GM19395 (cell line): ENCODE data around the gene RAD9B.
"Not testable (repeated sequence)": the region's sequence is repeated elsewhere in the genome, so short reads cannot be mapped to it uniquely, and the experiment has no call there.

Experiments
- ATAC-seq: cut with Tn5 transposase; IDR thresholded peaks from one replicate; pipeline ENCODE4 v1.9.1; 2021; ENCODE audit warnings: mild to moderate bottlenecking, moderate library complexity; ENCODE audit not compliant: unreplicated experiment

RAD9B gene

GRCh38 chr12:110501752-110502738 lies at the start of gene RAD9B, which contains the start of gene VPS29:
Gene RAD9B (plus strand): TSS chr12:110502331. CDS start chr12:110502338, 7 bp downstream.
Gene VPS29 (minus strand): TSS chr12:110502111. CDS start chr12:110502051, 60 bp downstream.
- ATAC-seq = peak; percentile 94

- no peak for ATAC-seq
Measured at GRCh38 chr12:110453569-110454296, 48.4 kb upstream of the RAD9B start.

- ATAC-seq = no peak
Measured at GRCh38 chr12:110458756-110459155, 43.4 kb upstream of the RAD9B start.

- ATAC-seq = not testable (repeated sequence)
Measured at GRCh38 chr12:110461189-110461588, 40.9 kb upstream of the RAD9B start.

GRCh38 chr12:110465024-110465423 lies 37.1 kb upstream of the RAD9B start:
- no peak for ATAC-seq

GRCh38 chr12:110465765-110466164 lies 36.4 kb upstream of the RAD9B start:
- not testable (repeated sequence) for ATAC-seq

GRCh38 chr12:110466791-110467190 lies 35.3 kb upstream of the RAD9B start:
- ATAC-seq = no peak

- ATAC-seq = no peak
Measured at GRCh38 chr12:110467847-110468213, 34.3 kb upstream of the RAD9B start.

- peak; percentile 85 for ATAC-seq
Measured at GRCh38 chr12:110468214-110469048, 33.7 kb upstream of the RAD9B start, which contains the start of the genes FAM216A and GPN3. Gene FAM216A (plus strand): TSS chr12:110468845. CDS start chr12:110468876, 31 bp downstream. Gene GPN3 (minus strand): TSS chr12:110468257. CDS start chr12:110468203, 54 bp downstream.

GRCh38 chr12:110475426-110475825 lies 26.7 kb upstream of the RAD9B start:
- ATAC-seq = no peak

GRCh38 chr12:110498984-110499706 lies 3.0 kb upstream of the RAD9B start:
- no peak for ATAC-seq

GRCh38 chr12:110501399-110501751 lies 756 bp upstream of the RAD9B start:
- no peak for ATAC-seq

GRCh38 chr12:110503432-110503831 lies 1.3 kb downstream of the RAD9B start:
- no peak for ATAC-seq

GRCh38 chr12:110505332-110505731 lies 3.2 kb downstream of the RAD9B start:
- ATAC-seq = no peak

GRCh38 chr12:110508071-110508586 lies 6.0 kb downstream of the RAD9B start:
- ATAC-seq = no peak

- ATAC-seq = no peak
Measured at GRCh38 chr12:110513842-110514241, 11.7 kb downstream of the RAD9B start.

- no peak for ATAC-seq
Measured at GRCh38 chr12:110514363-110514762, 12.2 kb downstream of the RAD9B start.

- no peak for ATAC-seq
Measured at GRCh38 chr12:110516995-110517394, 14.9 kb downstream of the RAD9B start.

- not testable (repeated sequence) for ATAC-seq
Measured at GRCh38 chr12:110518014-110518413, 15.9 kb downstream of the RAD9B start.
